GM21447 (cell line): ENCODE measurements around the gene BICRAL.
"Not testable (repeated sequence)": the region's sequence is repeated elsewhere in the genome, so short reads cannot be mapped to it uniquely, and the experiment has no call there.

Experiments
- ATAC-seq: cut with Tn5 transposase; IDR thresholded peaks from one replicate; pipeline ENCODE4 v1.9.1; 2021; ENCODE audit not compliant: unreplicated experiment

BICRAL gene

GRCh38 chr6:42791706-42792320 lies 10.0 kb downstream of the BICRAL start:
- ATAC-seq, result no peak

GRCh38 chr6:42795651-42796050 lies 13.8 kb downstream of the BICRAL start:
- ATAC-seq, result no peak

- ATAC-seq, result no peak
These were observed 14.3 kb downstream of the BICRAL start for GRCh38 chr6:42796171-42796570.

- ATAC-seq, result not testable (repeated sequence)
These were observed 15.8 kb downstream of the BICRAL start for GRCh38 chr6:42797696-42798095.

- ATAC-seq, result no peak
These were observed 23.5 kb downstream of the BICRAL start for GRCh38 chr6:42805297-42805861.

DNA sequence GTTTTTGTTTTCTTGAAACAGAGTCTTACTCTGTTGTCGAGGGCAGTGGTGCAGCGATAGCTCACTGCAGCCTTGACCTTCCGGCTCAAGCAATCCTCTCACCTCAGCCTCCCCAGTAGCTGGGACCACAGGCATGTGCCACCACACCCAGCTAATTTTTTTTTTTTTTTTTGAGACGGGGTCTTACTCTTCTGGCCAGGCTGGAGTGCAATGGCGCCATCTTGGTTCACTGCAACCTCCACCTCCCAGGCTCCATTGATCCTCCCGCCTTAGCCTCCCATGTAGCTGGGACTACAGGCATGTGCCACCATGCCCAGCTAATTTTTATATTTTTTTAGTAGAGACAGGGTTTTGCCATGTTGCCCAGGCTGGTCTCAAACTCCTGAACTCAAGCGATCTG lies 24.5 kb downstream of the BICRAL start:
- ATAC-seq, result not testable (repeated sequence)

DNA sequence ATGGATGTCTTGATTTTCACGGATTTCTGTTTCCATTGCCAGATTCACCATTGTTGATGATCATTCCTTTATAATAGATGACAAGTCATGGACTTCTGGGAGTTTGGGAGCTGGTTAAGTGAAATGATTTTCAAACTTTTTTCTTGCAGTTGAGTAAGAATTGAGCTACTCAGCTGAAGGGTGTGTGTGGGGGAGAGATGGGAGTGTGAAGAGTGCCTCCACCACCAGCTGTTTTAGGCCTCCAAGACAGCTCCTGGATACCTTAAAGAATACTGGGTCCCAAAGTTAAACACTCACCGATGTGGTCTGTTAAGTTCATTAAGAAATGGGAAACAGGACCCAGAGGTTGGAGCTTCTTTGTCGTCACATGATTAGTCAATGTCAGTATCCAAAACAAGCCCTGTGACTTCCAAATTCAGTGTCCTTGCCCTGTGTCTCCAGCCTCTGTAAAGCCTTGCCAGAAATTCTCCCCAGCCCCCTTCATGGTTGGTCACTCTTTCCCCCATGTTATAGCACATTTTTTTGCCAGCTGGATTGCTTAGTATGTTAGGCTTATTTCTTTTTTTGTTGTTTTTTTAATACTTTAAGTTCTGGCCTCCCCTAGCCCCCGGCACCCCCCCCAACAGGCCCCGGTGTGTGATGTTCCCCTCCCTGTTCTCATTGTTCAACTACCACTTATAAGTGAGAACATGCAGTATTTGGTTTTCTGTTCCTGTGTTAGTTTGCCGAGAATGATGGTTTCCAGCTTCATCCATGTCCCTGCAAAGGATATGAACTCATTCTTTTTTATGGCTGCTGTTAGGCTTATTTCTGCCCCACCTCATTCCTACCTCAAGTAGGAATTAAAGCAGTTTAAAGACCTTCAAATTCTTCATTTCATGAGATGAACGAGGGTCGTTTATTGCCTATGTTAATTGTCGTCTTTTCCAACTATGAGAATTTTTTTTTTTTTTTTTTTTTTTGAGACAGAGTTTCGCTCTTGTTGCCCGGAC lies 26.9 kb downstream of the BICRAL start:
- no peak for ATAC-seq

- ATAC-seq, result no peak
These were observed 31.3 kb downstream of the BICRAL start for GRCh38 chr6:42813074-42813645.

- ATAC-seq, result no peak
These were observed 32.1 kb downstream of the BICRAL start for GRCh38 chr6:42813906-42814444.

- ATAC-seq, result not testable (repeated sequence)
These were observed 33.9 kb downstream of the BICRAL start for GRCh38 chr6:42815726-42816125.

DNA sequence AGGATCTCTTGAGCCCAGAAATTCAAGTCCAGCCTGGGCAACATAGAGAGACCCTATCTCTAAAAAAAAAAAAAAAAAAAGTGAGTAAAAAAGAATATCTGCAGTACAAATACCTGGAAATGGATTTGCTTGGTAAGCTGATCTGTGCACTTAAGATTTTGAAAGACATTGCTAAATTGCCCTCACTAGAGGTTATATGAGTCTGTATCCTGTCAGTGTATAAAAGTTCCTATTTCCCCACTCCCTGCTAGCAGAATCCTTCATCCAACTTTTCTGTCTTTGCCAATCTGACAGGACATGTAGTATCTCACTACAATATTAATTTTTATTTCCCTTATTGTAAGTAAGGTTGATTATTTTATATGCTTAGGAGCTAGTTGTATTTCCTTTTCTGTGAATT lies 36.1 kb downstream of the BICRAL start:
- no peak for ATAC-seq

- no peak for ATAC-seq
These were observed 36.6 kb downstream of the BICRAL start for GRCh38 chr6:42818416-42818815.

- ATAC-seq, result no peak
These were observed 37.0 kb downstream of the BICRAL start for GRCh38 chr6:42818878-42819277.

DNA sequence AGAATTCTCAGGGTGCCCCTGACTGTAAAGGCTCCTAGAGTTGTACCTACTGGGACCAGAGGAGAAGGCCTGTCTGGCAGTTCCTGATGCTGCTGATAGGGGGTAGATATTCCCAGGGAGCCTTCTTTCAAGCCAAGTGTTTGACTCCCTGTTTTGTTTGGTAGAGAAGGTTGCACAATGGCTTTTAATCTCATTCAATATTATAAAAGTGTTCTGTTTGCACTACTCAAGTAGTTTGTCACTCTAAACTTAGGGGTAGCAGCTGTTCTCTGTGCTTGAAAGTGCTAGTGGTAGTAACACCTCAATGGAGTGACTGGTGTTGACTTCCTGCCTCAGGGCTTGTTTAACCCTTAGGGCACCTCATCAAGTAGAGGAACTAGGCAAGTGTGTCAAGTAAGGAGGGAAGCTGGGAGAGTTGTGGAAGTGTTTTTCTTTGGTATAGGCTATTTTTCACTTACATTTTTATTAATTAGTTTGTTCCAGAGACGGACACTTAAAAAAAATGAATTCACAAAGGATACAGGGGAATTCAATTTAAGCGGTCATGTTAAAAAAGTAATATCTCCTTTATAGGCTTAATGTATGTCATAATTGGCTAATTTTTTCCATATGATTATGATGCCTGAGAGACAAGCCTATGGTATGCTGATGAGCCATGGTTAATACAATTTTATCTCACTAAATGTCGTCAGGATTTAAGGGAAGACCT lies 38.1 kb downstream of the BICRAL start:
- ATAC-seq, result no peak

DNA sequence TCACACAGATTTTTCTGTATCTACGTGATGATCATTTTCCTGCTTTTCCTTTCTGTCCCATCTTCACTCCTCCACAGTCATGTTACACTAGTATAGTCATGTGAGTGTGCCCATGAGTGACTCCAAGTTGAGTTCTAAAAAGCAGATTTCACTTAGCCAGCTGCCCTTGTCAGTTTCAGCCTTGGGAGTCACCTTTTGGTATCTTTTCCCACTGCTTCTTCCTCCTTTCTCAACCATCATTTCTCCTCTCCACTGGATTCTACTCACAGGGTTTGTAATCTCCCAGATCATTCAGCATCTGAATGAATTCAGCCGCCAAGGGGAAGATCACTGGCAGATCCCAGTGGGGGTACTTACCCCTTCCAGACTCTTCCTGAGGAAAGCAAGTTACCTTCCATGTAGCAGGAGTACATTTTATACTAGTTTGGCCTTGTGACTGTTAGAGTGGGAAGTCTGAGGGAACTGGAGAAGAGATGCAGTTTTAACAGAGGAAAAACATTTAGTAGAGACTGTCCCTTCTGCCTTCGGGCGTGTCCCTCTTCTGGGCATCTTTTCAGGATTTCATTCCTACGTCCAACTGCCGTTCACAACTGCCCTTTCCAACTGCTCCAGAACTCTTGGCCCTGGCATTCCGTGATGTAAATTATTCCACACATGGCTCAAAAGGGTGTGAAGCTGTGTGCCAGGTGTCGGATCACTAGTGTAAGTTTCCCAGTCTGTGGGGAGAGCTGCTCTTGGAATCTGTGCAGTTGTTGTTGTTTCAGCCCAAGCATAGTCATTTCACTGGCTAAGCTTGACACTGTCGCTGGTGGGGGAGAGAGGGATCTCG lies 38.9 kb downstream of the BICRAL start:
- ATAC-seq, result no peak

DNA sequence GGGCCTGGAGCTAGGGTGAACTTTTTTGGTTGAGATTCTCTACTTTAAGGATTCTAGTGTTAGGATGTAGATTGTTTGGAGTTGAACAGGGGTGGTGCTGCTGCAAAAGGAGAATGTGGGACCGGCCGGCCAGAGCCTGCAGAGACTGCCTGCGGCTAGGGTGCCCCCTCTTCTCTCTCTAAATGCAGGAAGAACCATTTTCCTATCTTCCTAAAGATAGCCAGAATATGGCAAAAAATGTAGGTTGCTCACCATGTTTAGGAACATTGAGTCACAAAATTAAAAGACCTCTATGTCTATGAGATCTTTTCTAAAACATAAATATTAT lies 39.5 kb downstream of the BICRAL start:
- ATAC-seq, result no peak

DNA sequence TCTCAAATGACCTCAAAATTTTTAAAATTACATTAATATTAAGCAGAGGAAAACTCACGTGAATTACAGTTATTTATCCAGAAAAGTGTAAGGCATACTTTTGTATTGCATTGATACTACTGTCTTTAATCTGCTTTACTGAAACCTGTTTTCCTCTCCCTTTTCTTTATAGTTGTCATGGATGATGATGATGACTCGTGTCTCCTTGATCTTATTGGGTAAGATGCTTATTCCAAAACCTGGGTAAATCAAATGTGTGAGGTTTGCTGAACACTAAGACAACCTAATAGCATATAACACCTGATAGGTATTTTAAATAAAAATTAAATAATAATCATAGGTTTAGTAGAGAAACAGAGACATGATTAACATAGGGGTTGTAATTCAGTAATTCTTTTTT lies 40.0 kb downstream of the BICRAL start:
- no peak for ATAC-seq

GRCh38 chr6:42829561-42830092 lies 47.8 kb downstream of the BICRAL start:
- ATAC-seq, result no peak

DNA sequence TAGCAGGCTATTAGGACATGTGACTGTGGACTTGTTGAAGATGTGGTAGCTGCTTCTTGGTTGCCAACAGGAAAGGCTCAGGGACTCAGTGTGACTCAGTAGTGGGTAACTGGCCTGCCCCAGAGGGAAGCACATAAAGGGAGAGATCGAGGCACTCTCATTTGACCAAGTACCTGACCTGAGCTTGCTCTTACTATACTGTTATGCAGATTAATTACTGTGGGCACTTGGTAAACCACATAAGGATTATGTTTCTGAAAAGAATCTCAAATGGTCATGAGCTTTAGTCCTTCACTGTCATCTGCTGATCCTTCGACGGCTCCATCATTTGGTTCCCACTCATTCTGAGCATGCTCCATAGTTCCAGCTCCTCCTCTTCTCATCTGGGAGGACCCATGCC lies 49.4 kb downstream of the BICRAL start:
- ATAC-seq, result no peak

GRCh38 chr6:42834056-42834455 lies 52.2 kb downstream of the BICRAL start:
- ATAC-seq, result no peak
